G401.6 (cell line): ENCODE results near the gene LUZP1.

ENCODE experiments used
- FAIRE-seq: peaks from 2 replicates; lab custom pipeline; 2012; peaks lifted over from hg19 to GRCh38; lab: Jason Lieb, UNC

The LUZP1 gene

DNA sequence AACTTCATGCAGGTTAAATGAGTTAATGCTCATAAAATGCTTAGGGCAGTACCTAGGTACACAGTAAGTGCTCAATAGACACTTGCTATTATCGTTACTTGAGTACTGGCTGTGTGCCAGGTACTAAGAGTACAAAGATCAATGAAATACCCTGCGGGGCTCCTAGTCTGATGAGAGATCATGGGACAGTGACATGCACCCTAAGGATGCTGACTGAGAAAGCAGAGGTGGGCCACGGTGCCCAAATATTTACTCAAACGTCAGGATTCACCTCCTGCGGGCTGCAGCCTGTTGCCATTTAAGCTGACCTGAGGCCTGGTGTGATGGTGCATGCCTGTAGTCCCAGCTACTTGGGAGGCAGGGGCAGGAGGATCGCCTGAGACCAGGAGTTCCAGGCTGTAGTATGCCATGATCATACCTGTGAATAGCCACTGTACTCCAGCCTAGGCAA lies 19.8 kb upstream of the LUZP1 start:
- no peak for FAIRE-seq

DNA sequence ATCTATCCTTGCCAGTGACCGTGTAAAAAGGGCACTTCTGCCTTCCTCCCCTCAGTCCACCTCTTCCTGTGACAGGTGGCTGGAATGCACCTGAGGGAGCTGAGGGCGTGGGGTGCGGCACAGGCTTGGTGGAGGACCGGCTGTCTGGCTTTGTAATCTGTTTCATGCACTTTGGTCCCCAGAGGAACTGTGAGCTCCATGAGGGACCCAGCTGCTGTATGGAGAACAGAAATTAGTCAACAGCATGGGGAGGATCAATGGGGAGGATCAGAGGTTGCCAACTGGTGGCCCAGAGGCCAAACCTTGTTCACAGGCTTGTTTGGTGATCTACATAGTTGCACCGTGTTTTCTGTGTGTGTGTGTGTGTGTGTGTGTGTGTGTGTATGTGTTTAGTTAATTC lies 19.0 kb upstream of the LUZP1 start:
- no peak for FAIRE-seq

DNA sequence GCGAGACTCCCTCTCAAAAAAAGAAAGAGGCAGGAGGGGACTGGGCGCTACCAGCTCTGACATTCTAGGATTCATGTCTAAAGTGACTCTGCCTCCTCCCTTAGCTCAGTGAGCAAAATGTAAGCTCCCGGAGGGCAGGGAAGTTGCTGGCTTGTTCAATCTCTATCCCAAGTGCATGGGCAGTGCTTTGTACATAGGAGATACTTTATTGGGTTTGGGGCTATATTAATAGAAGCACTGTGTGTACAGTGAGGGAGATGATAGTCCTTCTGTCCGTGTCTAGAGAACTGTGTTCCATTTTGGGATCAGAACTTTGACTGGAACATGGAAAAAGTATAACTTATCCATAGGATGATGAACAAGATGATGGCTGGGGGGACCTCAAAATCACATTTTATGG lies 16.7 kb upstream of the LUZP1 start:
- no peak for FAIRE-seq

DNA sequence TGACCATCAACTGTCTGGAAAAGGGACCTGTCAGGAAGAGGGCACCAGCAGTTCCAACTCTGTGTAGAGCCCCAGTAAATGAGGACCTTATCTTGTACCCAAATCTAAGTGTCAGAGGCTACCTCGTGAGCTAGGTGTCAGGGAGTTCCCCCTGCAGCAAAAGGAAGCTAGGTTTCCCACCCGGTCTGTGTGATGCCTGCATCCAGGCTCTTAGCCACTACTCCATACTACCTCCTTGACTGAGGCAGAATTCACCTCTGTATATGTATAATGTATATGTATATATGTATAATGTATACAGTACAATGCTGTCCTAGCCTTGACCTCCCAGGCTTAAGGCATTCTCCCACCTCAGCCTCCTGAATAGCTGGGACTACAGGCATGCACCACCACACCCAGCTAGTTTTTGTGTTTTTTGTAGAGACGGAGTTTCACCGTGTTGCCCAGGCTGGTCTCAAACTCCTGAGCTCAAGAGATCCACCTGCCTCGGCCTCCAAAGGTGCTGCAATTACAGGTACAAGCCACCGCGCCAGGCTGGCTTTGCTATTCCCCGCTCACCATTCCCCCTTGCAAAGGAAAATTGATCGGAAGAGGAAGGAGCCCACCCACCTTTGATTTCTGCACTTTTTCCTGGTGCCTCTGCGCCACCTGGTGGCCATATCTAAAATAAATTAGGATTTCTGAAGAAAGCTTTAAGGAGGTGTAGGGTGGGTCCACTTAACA lies 15.7 kb upstream of the LUZP1 start:
- FAIRE-seq: peak; percentile 53

DNA sequence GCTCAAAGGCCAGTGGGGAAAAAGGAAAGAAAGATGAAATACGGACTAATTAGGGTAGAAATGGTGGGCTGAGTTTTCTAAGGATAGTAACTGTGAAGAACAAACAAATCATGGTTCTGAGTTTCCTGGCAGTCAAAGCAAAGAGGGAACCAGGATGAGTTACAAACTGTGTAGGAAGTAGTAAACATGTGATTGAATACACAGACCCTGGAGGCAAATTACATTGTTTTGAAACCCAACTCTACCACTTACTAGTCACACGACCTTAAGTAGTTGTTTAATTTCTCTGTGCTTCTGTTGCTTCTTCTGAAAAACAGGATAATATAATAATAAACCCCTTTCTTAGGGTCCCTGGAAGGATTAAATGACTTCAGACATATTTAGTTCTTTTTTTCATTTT lies 11.2 kb upstream of the LUZP1 start:
- FAIRE-seq: no peak

DNA sequence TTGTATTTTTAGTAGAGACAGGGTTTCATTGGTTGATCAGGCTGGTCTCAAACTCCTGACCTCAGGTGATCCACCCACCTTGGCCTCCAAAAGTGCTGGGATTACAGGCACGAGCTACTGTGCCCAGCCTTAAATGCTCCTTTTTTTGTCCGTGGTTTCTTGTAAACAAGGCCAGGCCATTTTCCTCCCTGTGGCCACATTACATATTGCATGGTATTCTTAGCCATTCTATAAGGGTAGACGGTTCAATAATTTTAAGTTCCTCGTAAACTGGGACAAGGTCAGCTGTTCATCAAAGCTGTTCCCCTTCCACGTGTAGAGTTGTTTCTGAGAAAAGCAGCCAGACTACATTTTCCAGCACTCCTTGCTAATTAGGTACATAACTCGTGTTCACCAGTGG lies 10.3 kb upstream of the LUZP1 start:
- FAIRE-seq: no peak

DNA sequence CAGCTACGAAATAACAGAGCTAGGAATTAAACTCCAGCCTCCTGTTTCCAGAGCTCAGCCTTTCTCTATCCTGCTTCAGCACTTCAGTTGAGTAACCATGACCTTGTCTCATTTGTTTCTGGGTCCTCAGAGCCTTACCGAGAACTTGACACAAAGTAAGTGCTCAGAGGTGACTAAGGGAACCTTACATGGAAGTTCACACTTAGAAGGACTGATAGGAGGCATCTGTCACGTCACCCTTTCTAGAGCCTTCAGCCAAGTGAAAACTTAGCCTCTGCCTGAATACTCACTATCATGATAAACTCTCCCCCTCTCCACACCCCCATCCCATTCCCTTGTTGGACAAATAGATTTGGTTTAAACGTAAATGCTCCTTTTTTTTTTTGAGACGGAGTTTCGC lies 9.8 kb upstream of the LUZP1 start:
- no peak for FAIRE-seq

DNA sequence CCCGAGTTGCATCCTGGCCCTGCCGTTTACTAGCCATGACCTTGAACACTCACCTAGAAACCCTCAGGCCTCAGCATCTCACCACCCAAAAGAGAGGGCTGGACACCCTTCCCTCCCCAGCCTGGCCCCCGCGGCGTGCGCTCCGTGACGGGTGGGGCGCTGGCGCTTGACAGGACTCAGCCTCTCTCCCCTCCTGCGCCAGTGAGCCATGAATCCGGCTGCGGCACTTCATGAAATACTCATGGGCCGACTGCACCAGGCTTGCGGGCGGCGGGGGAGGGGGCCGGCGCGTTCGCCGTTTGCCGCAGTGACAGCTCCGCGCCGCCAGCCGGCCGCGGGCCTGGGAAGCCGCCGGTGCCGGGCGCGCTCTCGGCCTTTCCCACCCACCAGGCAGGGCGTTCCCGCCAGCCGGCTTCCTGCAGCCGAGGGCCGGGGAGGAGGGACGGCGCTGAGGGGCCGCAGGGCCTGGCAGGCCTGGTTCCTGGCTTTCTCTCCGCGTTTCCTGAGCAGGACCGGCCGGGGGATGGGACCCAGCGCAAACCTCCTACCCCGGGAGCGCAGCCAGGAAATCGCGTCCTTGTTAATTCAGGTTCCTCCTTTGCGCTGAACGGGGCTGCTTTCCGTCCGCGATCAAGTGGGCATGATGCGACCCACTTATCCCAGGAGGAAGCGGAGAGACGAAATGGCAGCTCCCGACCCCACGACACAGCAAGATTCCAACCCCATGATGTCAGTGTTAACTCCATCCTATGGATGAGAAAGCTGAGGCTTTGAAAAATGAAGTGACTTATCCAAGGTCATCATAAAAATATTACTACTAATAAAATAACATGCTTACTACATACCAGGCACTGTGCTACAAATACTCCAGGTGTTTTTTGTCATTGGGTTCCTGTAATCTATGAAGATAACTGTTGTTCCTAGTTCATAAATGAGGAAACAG lies 9.1 kb upstream of the LUZP1 start:
- no peak for FAIRE-seq

DNA sequence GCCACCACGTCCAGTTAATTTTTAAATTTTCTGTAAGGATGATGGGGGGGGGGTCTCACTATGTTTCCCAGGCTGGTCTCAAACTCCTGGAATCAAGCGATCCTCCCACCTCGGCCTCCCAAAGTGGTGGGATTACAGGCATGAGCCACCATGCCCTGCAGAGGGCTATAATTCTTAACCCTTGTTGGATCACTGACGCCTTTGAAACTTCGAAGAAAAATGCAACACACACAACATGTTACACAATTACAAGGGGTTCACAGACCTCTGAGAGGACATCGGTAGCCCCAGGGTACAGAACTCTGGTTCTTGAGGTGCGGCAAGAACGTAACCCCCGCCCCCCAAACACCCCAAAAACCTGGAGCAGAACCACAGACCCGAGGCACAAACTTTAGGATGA lies 8.4 kb upstream of the LUZP1 start:
- no peak for FAIRE-seq

DNA sequence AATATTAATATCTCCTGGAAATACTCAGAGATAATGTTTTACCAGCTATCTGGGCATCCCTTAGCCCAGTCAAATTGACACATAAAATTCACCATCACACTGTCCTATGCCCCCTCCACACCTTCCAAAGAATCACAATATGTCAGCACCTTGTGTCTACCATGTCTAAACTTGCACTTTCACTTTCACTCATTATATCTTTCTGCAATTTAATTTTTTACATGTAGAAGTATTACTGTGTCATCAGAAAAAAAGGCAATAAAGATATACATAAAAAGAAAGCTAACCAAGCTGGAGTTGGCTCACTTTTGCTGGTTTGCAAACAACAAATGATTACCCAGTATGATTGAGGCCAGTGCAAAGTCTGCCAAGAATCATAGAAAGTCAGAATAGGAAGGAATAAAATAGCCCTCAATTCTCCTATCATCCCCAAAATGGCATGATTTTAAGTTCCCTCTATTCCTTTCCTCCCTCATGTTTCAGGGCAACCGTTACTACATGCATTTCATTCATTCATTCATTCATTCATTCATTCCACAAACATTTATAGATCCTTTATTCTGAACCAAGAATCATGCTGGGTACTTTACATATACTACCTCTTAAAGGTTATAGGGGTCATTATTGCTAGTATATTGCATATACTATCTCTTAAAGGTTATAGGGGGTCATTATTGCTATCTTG lies 5.9 kb upstream of the LUZP1 start:
- no peak for FAIRE-seq

DNA sequence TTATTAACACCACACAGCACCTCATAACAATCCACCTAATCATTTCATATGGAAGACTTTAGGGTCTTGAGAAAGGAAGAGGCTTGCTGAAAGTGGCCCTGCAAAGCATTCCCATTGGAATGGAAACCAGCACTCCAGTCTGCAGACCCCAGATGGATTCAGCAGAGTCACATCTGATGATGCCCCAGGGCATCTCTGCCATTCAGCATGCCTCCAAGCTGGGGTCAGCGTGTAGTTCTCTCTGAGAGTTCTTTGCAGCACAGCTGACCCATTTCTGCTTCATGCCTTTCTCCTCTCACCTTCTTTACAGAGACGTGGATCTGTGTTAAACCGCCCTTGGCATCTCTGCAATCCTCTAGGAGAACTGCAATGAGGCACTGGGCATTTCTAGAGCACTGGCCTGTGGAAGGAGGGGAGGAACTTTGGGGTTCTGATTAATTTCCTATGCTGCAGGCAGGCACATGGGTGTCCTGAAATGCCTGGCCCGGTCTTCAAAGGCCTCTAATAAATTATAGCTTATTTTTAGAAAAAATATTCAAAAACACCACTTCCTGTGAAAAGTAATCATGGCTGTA lies 2.6 kb upstream of the LUZP1 start:
- FAIRE-seq: no peak

DNA sequence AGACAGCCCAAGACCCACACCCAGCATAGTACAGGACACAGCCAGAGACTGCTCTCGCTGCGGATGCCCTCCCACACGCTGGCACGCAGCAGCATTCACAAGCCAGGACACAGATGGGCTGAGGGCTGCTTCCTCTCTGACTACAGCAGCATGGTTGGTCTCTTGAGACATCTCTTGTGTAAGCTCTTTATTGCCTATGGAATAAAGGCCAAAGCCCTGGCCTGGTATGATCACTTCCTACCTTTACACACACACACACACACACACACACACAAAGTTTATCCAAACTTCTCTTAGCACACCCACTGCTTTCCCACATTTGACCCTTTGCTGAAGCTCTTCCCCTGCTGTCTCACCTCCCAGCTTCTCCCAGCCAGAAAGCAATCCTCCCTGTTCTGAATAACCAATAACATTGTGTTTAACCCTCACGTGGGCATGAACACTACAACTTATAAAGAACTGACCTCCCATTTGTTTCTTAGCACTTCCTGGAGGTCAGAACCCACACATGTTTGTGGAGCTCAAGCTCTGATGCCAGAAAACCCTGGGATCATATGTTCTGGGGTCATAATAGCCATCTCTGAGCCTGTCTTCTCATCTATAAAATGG lies 1.2 kb upstream of the LUZP1 start:
- no peak for FAIRE-seq

DNA sequence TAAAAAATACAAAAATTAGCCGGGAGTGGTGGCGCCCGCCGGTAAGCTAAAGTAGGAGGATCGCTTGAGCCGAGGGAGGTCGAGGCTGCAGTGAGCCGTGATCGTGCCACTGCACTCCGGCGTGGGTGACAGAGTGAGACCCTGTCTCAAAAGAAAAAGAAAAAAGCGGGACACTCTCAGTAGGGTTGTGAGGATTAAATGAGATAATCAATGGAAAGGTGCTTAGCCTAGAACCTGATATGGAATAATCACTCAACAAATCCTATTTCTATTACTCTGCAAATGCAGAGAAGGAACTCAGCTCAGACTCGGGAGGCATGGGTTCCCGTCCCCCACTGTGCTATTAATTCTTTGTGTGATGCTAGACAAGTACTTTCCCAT lies 529 bp upstream of the LUZP1 start:
- FAIRE-seq: no peak

DNA sequence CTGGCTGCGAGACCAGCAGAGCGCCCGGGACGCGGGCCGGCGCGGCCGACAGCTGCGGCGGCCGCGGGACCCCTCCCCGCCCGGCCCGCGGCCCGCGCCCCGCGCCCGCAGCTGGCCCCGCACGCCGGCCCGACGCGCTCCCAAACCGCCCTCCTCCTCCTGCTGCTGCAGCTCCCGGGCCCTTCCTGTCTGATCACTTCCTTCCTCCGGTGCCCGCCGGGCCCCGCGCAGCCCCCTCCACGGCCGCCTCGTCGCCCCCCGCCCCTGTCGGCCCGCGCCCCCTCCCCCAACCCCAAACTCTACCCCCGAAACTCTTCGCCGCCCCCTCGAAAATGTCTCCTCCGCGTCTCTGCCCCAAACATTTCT lies 594 bp downstream of the LUZP1 start:
- FAIRE-seq: no peak

DNA sequence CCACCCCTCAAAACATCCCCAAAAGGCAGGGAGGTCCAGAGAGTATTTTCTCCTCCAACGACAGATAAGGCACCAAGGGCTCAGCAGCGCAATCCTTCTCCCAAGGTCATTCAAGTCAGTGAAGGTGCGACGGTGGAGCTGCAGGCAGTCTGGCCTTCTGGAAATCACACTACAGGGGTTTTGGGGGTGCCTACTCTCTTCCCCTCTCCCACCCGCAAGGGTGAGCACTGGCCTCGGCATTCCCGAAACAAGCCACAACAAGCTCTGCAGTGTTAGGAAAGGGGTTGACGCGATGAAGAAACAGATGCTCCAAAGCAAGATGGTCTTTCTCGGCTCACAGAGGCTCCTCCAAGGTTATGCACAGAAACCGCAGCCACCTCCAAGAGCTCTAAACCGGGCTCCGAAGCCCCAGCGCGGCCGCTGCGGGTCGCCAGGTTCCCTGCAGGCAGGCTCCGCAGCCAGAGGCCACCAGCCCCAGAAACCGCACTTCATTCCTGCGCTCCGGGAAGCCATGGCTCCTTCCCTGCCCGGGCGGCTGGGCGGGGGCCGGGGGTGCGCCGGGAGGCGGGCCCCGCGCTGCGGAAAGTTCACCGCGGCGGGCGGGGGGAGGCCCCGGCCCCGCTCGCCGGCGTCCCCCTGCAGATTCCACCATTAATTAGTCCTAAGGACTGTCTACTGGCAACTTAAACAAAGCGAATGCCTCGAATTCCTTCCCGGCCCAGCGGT lies 1.1 kb downstream of the LUZP1 start:
- FAIRE-seq: no peak

DNA sequence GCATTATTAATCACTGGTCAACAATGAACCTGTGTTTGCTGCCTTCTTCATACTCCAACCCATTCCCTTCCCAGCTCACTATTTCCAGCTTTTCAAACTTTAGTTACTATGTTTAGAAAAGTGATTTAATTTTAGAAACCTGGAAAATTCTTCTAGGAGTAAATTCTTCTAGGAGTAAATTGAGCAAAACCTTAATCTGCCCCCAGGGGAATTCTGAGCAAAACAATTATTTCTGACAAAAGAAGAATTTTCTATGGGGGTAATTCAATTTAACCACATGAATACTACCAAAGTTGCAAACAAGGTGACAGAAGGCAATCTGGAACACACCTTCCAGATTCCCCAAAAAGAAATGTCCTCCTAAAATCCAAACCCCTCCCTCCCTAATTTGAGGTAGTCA lies 1.8 kb downstream of the LUZP1 start:
- FAIRE-seq: no peak

DNA sequence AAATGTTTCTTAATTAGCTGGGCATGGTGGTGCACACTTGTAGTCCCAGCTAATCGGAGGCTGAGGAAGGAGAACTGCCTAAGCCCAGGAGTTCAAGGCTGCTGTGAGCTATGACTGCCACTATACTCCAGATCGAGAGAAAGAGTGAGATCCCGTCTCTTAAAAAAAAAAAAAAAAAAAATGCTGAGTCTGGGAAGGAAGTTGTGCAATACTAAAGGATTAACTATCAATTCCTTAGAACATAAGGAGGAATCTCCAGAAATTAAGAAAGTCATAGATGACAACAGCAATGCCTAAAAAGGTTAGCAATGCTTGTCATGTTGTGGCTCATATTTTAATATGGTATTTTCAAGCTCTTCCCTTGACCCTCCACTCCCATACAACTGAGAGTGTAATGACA lies 5.3 kb downstream of the LUZP1 start:
- FAIRE-seq: no peak

DNA sequence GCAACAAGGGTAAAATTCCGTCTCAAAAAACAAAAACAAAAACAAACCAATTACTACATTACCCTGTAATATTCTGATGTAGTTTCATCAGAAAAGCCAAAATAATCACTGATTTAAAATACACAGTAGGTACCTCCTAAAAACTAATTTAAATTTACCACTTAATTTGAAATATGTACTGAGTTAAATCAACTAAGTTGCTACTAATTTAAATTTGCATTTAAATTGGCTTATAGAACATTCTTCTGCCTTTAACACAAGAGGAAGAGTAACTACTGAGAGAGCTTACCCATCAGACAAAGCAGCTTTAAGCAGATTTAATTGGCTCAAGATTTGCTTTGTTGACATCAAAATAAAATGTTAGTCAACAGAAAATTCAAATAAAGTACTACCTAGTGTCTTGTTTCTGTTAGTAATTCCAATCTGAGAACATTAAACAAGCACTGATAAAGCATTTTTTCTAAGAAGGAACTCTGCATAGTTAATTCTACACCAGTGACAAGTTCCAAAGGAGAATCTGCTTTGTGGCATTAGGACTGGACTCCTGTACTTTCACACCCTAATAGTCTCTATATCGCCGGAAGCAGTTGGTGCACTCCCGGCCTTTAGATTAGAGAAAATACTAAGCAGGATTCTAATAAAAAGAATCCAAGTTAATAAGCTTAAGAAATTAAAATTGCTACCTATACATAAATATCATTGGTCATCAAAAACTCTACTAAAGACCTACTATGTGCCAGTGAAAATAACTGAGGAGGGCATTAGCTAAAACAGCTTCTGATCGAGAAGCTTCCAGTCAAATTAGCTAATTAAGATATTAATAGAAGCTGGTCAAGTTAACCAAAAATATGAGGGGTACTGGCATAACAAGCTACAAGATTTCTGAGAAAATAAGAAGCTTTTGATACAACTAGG lies 8.4 kb downstream of the LUZP1 start:
- no peak for FAIRE-seq

DNA sequence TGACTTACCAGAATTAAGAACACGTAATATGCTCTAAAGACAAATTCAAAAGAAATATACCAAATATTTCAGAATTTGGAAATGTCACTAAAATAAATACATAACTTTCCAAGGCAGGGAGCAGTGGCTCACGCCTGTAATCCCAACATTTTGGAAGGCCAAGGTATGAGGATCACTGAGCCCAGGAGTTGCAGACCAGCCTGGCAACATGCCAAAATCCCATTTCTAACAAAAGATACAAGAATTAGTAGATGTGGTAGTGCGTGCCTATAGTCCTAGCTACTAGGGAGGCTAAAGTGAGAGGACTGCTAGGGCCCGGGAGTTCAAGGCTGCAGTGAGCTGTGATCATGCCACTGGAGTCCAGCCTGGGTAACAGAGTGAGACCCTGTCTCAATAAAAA lies 11.7 kb downstream of the LUZP1 start:
- no peak for FAIRE-seq

DNA sequence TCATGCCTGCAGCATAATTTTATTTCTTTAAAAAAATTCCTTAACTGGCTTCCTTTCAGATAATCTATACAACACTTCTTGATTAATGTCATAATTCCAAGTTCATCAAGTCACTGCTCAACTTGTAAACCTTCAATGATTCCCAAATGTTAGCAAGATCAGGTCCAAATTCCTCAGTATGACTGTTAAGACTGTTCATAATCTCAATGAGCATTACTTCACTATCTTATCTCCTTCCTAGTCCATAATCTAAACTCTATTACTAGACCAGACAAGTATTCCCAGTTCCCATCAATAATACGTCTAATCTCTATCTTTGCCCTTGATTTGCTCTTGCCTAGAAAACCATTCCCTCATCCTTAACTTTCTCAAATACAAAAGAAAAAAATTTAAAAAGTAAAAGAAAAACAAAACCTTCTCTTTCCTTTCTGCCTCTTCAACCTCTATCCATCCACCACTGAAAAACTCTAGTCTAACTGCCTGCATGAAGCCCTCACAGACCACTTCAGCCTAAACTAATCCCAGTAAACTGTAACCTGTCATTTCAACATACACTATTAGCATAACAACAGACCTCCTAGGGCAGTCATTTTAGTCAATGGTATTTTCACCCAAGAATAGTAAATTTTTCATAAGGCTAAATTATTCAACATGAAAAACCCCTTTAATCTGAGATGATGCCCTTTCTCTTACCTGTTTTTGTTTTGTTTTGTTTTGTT lies 15.5 kb downstream of the LUZP1 start:
- peak; percentile 34 for FAIRE-seq
